GF-D8 (cell line): ENCODE data around the gene INSYN2B.

Experiments used
- DNase-seq: peaks from one replicate; lab custom pipeline; 2025; lab: John Stamatoyannopoulos, UW

Gene INSYN2B

GRCh38 chr5:169933127-169933526 lies 47.2 kb downstream of the INSYN2B start:
- DNase-seq = no peak

GRCh38 chr5:169923988-169924387 lies 56.3 kb downstream of the INSYN2B start:
- DNase-seq = no peak

DNA sequence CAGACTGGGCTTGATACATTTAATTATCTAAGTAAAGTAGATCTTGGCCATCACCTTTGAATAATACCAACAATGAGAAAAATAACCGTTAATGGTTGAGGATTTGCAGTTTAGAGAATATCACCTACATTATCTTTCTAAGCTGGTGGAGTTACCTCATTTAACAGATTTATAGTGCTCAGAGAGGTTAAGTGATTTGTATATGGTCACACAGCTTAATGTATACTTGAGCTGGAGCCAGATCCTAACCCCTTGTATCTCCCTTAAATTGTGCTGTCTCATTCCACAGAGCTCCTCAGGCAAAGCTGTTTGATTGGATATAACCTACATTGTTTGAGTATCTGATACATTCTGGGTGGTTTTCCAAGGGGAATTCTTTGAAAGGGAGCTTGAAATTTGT lies 57.8 kb downstream of the INSYN2B start:
- DNase-seq = no peak

DNA sequence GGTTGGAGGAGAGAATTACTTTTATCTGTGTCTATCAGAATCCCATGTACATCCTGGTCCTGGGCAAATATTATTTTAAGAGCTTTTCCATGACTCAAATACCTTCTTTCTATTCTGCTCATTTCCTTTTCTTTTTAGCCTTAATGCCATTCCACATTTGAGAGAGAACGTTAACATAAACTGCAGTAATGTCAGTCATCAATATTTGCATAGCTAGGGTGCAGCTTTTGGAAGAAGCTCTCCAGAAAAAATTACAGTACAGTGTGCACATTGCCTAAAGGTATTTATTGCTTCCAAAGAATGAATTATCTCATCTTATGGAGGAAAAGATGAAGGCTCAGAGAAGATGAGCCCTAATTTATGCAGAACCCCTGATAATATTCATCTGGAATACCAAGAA lies 58.3 kb downstream of the INSYN2B start:
- no peak for DNase-seq

DNA sequence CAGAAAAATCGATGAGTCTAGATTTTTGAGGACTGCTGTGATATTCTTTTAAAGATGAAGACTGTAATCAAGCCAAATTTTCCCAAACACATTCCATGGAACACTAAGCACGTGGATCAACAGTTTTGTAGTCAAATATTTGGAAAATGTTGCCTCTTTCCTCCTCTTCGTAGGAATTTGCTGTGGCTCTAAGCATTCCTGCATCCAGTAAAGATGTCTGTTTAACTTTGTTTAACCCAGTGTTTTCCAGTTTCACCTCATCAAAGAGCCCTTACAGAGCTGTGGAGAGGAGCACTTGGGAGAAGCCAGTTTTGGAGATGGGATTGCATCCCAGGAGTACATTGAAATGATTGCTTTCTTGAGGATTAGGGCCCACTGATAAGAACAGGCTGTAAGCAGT lies 58.9 kb downstream of the INSYN2B start:
- DNase-seq = no peak

GRCh38 chr5:169920474-169920873 lies 59.8 kb downstream of the INSYN2B start:
- DNase-seq = no peak

- DNase-seq = no peak
Measured at GRCh38 chr5:169918228-169918627, 62.1 kb downstream of the INSYN2B start.

GRCh38 chr5:169917500-169917899 lies 62.8 kb downstream of the INSYN2B start:
- no peak for DNase-seq

- no peak for DNase-seq
Measured at GRCh38 chr5:169914766-169915165, 65.5 kb downstream of the INSYN2B start.

- no peak for DNase-seq
Measured at GRCh38 chr5:169913479-169913878, 66.8 kb downstream of the INSYN2B start.

GRCh38 chr5:169911448-169912212 lies 68.7 kb downstream of the INSYN2B start:
- DNase-seq = no peak

DNA sequence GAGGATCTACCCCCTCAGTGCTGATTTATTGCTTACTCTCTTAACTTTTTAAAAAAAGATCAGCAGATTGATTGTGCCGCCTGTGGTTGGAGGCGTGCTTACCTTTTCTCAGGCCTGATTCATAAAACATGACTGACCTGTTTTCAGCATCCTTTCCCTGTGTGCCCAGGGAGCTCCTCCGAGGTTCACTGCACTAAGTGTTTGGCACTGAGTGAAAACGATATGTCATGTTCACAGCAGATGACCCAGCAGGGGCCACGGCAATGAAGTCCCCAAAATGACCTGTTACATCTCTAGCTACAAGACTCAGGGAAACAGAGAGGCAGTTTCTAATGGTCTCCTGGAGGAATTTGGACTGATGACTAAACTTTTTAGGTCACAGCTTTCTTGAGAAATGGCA lies 69.9 kb downstream of the INSYN2B start:
- DNase-seq = no peak

DNA sequence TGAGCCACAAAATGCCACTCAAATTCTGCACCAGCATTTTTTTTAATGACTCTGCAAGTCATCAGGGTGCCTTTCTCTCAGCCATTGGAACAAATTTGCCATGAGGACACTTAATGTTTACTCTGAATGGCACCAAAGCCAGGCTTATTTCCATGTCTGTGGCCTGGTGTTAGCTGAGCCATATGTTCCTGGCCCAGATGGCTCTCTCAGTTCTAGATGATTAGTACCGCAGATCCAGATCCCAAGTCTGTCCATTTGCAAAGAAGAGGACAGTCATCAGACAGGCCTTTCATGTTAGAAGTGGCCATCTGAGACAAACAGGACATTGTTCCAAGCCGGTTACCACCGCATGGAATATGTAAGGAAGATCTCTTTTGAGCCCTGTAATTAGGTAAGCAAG lies 70.3 kb downstream of the INSYN2B start:
- no peak for DNase-seq

GRCh38 chr5:169908864-169909263 lies 71.4 kb downstream of the INSYN2B start:
- no peak for DNase-seq

DNA sequence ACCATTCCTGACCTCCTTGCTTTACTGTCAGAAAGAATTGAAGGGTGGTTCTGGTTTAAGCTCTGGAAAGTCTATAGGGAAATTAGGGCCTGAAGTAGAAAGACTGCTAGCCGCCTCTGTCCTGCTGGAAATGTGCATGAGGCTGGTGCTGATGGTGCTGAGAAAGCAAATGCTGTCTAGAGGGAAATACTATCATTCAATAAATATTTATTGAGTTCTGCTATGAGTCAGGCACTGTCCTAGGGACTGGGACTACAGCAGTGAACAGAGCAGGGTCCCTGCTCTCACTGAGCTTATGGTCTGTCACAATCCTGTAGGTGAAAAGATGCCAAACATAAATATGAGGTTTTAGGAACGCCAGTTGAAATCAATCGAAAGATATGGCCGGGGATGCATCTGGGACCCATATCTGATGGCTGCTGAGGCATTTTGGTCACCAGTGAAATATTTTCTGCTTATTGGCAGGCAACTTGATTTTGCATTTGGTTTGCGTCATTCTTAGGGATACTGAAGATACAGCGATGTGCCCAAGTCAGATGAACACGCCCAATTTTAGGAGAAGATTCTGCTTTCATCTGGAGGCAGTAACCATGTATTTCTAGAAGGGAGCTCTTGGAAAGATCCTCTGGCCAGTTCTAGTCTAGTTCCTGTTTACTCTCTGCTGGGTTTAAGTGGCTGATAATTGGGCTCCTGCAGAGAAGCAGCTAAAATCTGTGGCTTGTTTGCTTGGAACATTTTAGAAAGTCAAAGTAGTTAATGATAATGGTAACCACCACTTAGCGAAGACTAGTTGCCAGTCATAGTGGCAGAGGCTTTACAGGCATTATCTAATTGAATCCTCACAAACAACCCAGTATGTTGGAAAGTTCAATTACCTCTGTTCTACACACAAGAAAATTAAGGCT lies 73.3 kb downstream of the INSYN2B start:
- DNase-seq = no peak

GRCh38 chr5:169905017-169905416 lies 75.3 kb downstream of the INSYN2B start:
- DNase-seq = no peak

GRCh38 chr5:169904508-169904907 lies 75.8 kb downstream of the INSYN2B start:
- DNase-seq = no peak

DNA sequence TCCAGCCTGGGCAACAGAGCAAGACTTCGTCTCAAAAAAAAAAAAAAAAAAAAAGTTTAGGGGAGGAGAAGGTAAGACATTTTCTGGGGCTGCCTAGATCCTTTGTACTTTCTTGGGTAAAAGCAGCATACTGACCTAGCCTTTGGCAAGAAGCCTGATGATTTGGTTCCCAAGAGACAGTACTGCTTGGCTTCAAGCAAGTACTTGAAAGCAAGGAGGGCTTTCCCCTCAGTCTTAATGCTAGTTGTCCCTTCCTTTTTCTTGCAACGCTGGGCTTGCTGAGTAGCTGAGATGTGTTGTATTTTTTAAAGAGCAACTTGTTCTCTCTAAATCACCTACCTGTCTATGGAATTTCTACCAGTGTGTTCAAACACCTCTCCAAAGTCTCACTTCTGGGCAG lies 76.2 kb downstream of the INSYN2B start:
- DNase-seq = no peak

GRCh38 chr5:169901896-169902295 lies 78.4 kb downstream of the INSYN2B start:
- no peak for DNase-seq

DNA sequence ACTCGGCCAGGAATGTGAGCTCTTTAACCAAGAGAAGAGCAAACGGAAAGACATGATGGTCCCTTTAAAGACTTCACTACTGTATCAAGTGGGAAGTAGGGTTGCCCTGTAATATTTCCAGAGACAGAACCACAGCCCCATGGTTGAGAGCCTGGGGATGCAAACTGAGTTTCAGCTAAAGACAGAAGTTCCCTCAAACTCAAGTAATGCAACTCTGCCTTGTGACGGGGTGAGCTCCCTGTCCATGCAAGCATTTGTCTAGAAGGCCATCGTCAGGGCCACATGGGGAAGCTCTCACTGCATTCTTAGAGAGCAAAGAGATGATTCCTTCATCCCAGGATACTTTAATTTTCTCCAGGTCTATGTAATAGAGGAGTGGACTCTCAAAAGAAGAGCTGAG lies 82.8 kb downstream of the INSYN2B start:
- no peak for DNase-seq

DNA sequence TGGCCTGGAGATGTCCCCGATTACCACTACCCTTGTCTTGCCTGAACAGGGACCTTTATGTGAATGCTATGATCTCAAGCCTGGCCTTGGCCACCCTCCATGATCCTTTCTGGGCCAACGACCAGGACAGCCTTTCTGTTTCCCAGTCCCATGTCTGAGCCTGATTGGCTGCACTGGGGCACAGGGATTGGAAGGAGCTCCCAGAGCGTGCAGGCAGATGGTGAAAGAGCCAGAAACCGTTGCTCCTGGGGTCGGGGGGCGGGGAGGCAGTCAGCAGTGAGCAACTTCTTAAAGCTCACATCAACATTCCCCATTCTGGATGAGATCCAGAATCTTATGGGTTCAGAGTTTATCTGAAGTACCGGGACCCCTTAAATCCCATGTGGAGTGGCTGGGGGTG lies 84.4 kb downstream of the INSYN2B start:
- no peak for DNase-seq

DNA sequence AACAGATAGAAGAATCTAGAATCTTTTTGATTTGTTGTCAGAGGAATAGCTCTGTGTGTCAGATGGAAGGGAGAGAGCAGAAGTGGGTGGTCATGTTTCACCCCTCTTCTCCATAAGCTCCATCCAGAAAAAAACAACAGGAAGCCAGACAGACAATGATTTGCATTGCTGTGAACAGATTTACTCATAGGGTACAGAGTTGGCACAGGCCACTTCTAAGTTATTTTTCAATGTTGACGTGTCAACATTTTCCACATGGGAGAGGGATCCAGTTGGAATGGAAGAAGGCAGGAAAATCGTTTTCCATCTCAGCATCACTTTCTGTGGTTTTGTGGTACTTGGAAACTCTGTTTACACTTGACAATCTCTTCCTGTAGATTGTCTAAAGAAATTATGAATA lies 86.7 kb downstream of the INSYN2B start:
- no peak for DNase-seq

DNA sequence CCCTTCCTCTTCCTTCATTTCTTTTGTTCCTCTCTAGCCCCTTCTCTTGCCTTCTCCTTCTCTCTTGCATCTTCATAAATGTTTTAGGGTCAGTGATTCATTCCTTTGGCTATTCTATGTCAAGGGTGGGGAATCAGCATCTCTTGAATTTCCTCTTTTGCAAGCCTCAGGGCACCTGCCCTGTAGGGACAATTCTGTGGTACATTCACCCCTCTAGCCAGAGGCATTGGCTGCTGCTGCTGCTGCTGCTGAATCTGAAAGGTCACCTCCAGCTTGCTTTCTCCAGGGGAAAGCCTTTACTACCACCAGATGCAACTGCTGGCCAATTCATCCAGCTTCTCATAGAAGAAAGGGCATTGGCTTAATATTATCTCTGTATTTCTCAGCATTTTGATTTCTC lies 87.3 kb downstream of the INSYN2B start:
- DNase-seq = no peak
